ENCODE measurements around the gene PPM1E.
"Not testable (repeated sequence)": the region's sequence is repeated elsewhere in the genome, so short reads cannot be mapped to it uniquely, and the experiment has no call there.

PPM1E gene

DNA sequence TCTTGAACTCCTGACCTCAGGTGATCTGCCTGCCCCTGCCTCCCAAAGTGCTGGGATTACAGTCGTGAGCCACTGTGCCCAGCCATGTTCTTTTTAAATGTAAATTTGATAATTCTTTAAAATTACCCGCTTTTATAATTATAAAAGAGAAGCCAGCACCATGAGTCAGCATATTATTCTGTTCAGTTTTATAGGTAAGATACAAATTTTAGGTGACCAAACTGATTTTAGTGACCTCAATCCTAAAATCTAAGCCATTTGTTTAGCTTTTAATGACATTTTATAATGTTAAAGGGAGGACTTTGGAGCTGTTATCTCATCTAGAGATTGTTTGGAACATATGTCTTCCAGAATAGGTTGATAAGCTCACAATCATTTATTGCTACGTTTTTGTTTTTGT is 20.8 kb upstream of the PPM1E start:
- no peak for TF ChIP-seq FOXP2 (optimal IDR thresholded peaks at IDR 0.05; ENCODE audit: control extremely low read depth, extremely low read length, insufficient read depth)
- TF ChIP-seq EZH2 (IDR thresholded peaks at IDR 0.05), result no peak
- no peak for TF ChIP-seq POLR2AphosphoS5 (IDR thresholded peaks at IDR 0.05; ENCODE audit: borderline replicate concordance, low read depth, low read length)
- H3K9me3 ChIP-seq (ENCODE audit: low read depth, low read length), result no peaks in the 10 kb centered on the region
- H3K36me3 ChIP-seq (ENCODE audit: insufficient read depth, low read length), result peaks cover 6% of the 10 kb centered on the region; the same call in 1 of the 2 replicates
- DNase-seq (ENCODE audit: low read depth, low spot score), result no peak
- H3K4me3 ChIP-seq, result no peak overlapping the region
- H3K27ac ChIP-seq, result 0 out of 2 replicates have a peak overlapping the region, but pooled peaks have one; percentile 16
- H3K9ac ChIP-seq (ENCODE audit: insufficient read length), result no peak overlapping the region

DNA sequence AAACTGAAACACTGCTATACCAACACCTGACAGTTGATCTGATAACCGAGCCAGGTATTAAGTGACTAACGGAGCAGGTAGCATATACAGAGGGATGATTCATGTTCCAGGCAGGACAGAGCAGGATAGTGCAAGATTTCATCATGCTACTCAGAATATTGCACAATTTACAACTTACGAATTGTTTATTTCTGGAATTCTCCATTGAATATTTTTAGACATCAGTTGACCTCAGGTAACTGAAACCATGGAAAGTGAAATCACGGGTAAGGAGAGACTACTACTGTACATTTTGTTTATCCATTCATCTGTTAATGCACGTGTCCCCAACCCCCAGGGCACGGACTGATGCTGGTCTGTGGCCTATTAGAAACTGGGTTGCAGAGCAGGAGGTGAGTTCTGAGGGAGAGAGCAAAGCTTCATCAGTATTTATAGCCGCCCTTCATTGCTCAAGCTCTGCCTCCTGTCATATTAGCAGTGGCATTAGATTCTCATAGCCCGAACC is 14.5 kb upstream of the PPM1E start:
- DNase-seq (ENCODE audit: low read depth, low spot score), result no peak

DNA sequence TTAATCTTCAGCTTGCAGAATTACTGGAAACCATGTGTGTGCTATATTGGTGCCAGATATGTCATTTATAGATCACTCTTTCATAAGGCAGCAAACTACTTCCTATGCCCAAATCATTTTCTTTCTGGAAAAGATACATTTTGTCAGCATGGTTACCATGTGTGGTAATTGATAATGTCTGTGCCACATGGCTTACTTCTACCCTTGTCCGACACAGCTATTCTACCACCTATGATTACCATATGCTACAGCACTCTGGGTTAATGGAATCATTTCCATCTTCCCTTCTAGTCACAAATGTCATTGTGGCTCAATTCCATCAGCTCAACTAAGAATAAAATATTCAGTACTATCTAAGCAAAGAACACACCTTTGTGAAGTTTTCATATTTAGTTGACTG is 8.0 kb upstream of the PPM1E start:
- H3K27ac ChIP-seq, result no peak overlapping the region
- no peak for DNase-seq (ENCODE audit: low read depth, low spot score)
- H3K9ac ChIP-seq (ENCODE audit: insufficient read length), result no peak overlapping the region
- TF ChIP-seq FOXP2 (optimal IDR thresholded peaks at IDR 0.05; ENCODE audit: control extremely low read depth, extremely low read length, insufficient read depth), result no peak
- no peak for TF ChIP-seq POLR2AphosphoS5 (IDR thresholded peaks at IDR 0.05; ENCODE audit: borderline replicate concordance, low read depth, low read length)
- no peaks in the 10 kb centered on the region for H3K36me3 ChIP-seq (ENCODE audit: insufficient read depth, low read length)
- H3K9me3 ChIP-seq (ENCODE audit: low read depth, low read length), result no peaks in the 10 kb centered on the region
- H3K4me3 ChIP-seq, result no peak overlapping the region

More for the DNA sequence above, 14.5 kb upstream of the PPM1E start:
- H3K36me3 ChIP-seq (ENCODE audit: insufficient read depth, low read length), result no peaks in the 10 kb centered on the region
- no peak overlapping the region for H3K27ac ChIP-seq
- TF ChIP-seq FOXP2 (optimal IDR thresholded peaks at IDR 0.05; ENCODE audit: control extremely low read depth, extremely low read length, insufficient read depth), result no peak
- TF ChIP-seq EZH2 (IDR thresholded peaks at IDR 0.05), result no peak
- no peak for TF ChIP-seq POLR2AphosphoS5 (IDR thresholded peaks at IDR 0.05; ENCODE audit: borderline replicate concordance, low read depth, low read length)
- H3K4me3 ChIP-seq, result no peak overlapping the region
- H3K9ac ChIP-seq (ENCODE audit: insufficient read length), result no peak overlapping the region
- H3K9me3 ChIP-seq (ENCODE audit: low read depth, low read length), result no peaks in the 10 kb centered on the region

DNA sequence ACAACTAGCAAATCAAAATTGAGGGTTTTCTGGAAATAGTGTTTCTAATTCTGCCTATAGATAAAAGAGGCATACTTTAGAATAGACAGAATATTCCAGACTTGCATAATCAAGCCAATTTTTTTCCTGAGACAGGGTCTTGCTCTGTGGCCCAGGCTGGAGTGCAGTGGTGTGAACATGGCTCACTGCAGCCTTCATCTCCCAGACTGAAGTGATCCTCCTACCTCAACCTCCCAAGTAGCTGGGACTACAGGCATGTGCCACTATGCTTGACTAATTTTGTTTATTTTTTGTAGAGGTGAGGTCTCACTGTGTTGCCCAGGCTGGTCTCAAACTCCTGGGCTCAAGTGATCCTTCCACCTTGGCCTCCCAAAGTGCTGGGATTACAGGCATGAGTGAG is 6.0 kb upstream of the PPM1E start:
- not testable (repeated sequence) for H3K9ac ChIP-seq (ENCODE audit: insufficient read length); H3K27ac ChIP-seq; H3K9me3 ChIP-seq (ENCODE audit: low read depth, low read length); DNase-seq (ENCODE audit: low read depth, low spot score); H3K36me3 ChIP-seq (ENCODE audit: insufficient read depth, low read length); H3K4me3 ChIP-seq

DNA sequence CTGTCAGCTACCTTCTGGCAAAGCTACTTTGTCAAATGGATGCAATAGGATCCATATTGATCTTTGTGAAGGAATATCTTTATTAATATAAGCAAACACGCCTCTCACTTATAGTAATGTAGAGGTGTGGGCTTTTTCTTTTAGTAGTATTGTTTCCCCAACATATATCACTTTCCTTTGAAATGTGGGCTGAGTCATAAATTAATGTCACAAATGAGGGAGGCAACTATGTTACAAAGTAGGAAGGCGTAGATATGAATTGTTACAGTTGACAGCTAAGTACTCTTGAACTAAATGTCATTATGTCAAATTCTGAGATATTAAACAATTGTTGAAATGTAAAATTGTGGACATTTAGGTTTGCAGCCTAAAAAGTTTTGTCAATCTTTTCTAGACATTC is 2.6 kb upstream of the PPM1E start:
- no peak overlapping the region for H3K27ac ChIP-seq
- no peaks in the 10 kb centered on the region for H3K9me3 ChIP-seq (ENCODE audit: low read depth, low read length)
- no peak overlapping the region for H3K9ac ChIP-seq (ENCODE audit: insufficient read length)
- H3K4me3 ChIP-seq, result no peak overlapping the region
- TF ChIP-seq FOXP2 (optimal IDR thresholded peaks at IDR 0.05; ENCODE audit: control extremely low read depth, extremely low read length, insufficient read depth) (no peak), POLR2AphosphoS5 (IDR thresholded peaks at IDR 0.05; ENCODE audit: borderline replicate concordance, low read depth, low read length) (no peak), EZH2 (IDR thresholded peaks at IDR 0.05) (no peak)
- no peaks in the 10 kb centered on the region for H3K36me3 ChIP-seq (ENCODE audit: insufficient read depth, low read length)
- DNase-seq (ENCODE audit: low read depth, low spot score), result no peak

DNA sequence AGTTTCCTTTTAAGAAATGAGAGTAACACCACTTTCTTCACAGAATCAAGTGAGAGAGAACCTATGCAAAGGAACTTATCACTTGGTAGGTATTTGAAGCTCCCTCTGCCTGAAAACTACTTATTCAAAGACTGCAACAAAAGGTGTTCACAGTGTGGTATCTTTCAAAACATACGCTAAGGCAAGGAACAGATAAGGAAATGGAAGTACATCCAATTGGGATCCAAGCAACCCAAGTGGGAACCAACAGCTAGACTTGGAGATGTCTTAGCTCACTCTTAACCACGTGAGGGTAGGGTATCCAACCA is 431 bp upstream of the PPM1E start:
- TF ChIP-seq EZH2 (IDR thresholded peaks at IDR 0.05) (no peak), FOXP2 (optimal IDR thresholded peaks at IDR 0.05; ENCODE audit: control extremely low read depth, extremely low read length, insufficient read depth) (no peak), POLR2AphosphoS5 (IDR thresholded peaks at IDR 0.05; ENCODE audit: borderline replicate concordance, low read depth, low read length) (no peak)
- DNase-seq (ENCODE audit: low read depth, low spot score), result no peak
- H3K27ac ChIP-seq, result no peak overlapping the region
- H3K36me3 ChIP-seq (ENCODE audit: insufficient read depth, low read length), result no peaks in the 10 kb centered on the region
- H3K9me3 ChIP-seq (ENCODE audit: low read depth, low read length), result no peaks in the 10 kb centered on the region
- H3K9ac ChIP-seq (ENCODE audit: insufficient read length), result no peak overlapping the region
- H3K4me3 ChIP-seq, result peak overlapping the region; percentile 87

DNA sequence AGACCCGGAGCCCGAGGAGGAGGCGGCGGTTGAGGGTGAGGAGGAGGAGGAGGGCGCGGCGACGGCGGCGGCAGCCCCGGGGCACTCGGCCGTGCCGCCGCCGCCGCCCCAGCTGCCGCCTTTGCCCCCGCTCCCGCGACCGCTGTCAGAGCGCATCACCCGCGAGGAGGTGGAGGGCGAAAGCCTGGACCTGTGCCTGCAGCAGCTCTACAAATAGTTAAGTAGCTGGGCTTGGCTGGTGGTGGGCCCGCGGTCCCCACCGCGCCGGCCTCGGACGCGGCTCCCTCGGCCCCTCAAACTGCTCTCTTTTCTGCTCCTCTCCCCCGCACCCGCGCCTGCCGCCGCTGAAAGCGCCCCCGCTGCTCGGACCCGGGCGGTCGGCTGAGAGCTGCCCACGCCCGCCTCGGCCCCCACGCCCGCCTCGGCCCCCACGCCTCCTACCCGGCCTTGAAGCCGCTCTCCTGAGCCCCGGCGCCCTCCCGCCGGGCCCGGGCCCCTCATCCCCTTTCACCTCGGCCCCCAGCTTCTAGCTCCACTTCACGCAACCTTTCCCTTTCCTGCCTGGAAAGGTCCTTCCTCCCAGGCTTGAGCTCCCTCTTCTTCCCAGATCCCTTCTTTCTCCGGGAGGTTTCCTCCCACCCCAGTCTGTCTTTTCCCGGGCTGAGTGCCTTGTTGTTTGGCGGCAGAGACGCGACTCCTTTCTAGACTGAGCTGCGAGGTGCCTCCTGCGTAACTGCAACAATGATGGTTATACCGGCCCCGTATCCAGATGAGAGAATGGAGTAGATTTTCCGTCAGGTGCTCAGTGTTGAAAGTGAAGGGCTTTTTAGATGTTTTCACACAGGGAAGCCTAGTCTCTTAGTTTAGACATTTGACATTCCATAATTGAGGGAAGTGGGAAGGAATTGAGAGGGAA is 850 bp downstream of the PPM1E start:
- no peak for DNase-seq (ENCODE audit: low read depth, low spot score)
- Histone ChIP-seq H3K4me3 (peak overlapping the region; percentile 87), H3K9me3 (ENCODE audit: low read depth, low read length) (no peaks in the 10 kb centered on the region), H3K36me3 (ENCODE audit: insufficient read depth, low read length) (no peaks in the 10 kb centered on the region), H3K27ac (no peak overlapping the region), H3K9ac (ENCODE audit: insufficient read length) (peak overlapping the region; percentile 5)
- TF ChIP-seq FOXP2 (optimal IDR thresholded peaks at IDR 0.05; ENCODE audit: control extremely low read depth, extremely low read length, insufficient read depth), result no peak
- no peak for TF ChIP-seq POLR2AphosphoS5 (IDR thresholded peaks at IDR 0.05; ENCODE audit: borderline replicate concordance, low read depth, low read length)
- no peak for TF ChIP-seq EZH2 (IDR thresholded peaks at IDR 0.05)

DNA sequence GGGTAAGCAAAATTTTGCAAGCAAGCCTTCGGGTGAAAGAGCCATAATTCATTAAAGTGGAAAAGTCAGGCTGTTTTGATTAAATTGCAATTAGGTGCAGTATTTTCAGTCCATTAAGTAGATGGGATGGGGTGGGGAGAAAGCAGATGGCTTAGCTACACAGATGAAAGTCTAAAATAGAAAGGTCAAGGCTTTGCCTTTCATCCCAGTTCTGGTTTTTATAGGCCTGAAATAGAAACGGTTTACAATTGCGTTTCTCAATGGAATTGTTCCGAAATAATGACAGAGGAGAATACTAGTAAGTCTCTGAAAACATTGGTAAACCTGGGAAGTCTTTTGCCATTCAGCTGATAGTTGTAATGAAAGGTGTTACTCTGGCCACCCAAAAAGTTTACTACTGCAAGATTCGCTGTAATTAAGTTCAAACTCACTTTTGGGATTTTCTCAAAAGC is 1.5 kb downstream of the PPM1E start:
- Histone ChIP-seq H3K4me3 (peak overlapping the region; percentile 87), H3K36me3 (ENCODE audit: insufficient read depth, low read length) (no peaks in the 10 kb centered on the region), H3K27ac (no peak overlapping the region), H3K9me3 (ENCODE audit: low read depth, low read length) (no peaks in the 10 kb centered on the region), H3K9ac (ENCODE audit: insufficient read length) (no peak overlapping the region)
- DNase-seq (ENCODE audit: low read depth, low spot score), result no peak
- TF ChIP-seq EZH2 (IDR thresholded peaks at IDR 0.05), result no peak
- no peak for TF ChIP-seq FOXP2 (optimal IDR thresholded peaks at IDR 0.05; ENCODE audit: control extremely low read depth, extremely low read length, insufficient read depth)
- TF ChIP-seq POLR2AphosphoS5 (IDR thresholded peaks at IDR 0.05; ENCODE audit: borderline replicate concordance, low read depth, low read length), result no peak

DNA sequence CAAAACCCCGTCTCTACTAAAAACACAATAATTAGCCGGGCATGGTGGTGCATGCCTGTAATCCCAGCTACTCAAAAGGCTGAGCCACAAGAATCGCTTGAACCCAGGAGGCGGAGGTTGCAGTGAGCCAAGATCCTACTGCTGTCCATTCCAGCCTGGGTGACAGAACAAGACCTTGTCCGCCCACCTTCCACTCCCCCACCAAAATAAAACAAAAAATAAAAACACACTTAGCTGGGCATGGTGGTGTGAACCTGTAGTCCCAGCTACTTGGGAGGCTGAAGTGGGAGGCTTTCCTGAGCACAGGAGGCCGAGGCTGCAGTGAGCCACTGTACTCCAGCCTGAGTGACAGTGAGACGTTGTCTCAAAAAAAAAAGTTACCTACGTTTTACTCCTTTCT is 3.2 kb downstream of the PPM1E start:
- no peak for TF ChIP-seq FOXP2 (optimal IDR thresholded peaks at IDR 0.05; ENCODE audit: control extremely low read depth, extremely low read length, insufficient read depth)
- no peak for TF ChIP-seq POLR2AphosphoS5 (IDR thresholded peaks at IDR 0.05; ENCODE audit: borderline replicate concordance, low read depth, low read length)
- no peak for TF ChIP-seq EZH2 (IDR thresholded peaks at IDR 0.05)
- H3K36me3 ChIP-seq (ENCODE audit: insufficient read depth, low read length), result no peaks in the 10 kb centered on the region
- no peak overlapping the region for H3K9ac ChIP-seq (ENCODE audit: insufficient read length)

More for the DNA sequence above, 3.2 kb downstream of the PPM1E start:
- Histone ChIP-seq H3K27ac (no peak overlapping the region), H3K9me3 (ENCODE audit: low read depth, low read length) (no peaks in the 10 kb centered on the region), H3K4me3 (no peak overlapping the region)
- DNase-seq (ENCODE audit: low read depth, low spot score), result no peak
